Embryonic facial prominence (tissue), 1 donor: Measurements from ENCODE around the gene WNT9A.

Source experiments
- DNase-seq: peaks from one replicate; pipeline ENCODE4 v3.0.0-alpha.2; 2016; ENCODE audit errors: extremely low spot score

WNT9A gene

DNA sequence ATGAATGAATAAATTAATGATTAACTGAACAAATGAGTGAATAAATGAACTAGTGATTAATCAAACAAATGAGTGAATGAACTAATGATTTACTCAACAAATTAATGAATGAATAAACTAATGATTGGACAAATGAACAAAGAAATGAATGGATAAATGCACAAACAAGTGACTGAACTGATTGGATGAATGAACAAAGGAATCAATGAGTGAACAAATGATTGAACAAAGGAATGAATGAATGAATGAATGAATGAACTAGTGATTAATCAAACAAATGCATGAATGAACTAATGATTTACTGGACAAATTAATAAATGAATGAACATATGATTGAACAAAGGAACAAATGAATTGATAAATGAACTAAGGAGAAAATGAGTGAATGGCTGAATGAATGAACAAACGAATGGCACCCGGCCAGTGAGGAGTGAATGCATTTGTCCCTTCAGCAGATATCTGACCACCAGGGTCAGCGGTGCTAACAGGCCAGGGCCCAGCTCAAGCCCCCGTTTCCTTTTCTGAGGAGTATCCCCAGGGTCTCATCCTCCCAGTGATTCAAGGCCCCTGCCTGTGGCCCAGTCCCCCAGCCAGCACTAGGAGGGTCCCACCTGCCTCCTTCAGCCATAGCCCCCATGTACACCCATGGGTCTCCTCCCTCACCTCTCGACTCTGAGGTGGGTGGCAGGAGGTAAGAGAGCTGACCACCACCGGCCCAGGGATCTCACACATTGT lies 49.9 kb downstream of the WNT9A start:
- no peak for DNase-seq

DNA sequence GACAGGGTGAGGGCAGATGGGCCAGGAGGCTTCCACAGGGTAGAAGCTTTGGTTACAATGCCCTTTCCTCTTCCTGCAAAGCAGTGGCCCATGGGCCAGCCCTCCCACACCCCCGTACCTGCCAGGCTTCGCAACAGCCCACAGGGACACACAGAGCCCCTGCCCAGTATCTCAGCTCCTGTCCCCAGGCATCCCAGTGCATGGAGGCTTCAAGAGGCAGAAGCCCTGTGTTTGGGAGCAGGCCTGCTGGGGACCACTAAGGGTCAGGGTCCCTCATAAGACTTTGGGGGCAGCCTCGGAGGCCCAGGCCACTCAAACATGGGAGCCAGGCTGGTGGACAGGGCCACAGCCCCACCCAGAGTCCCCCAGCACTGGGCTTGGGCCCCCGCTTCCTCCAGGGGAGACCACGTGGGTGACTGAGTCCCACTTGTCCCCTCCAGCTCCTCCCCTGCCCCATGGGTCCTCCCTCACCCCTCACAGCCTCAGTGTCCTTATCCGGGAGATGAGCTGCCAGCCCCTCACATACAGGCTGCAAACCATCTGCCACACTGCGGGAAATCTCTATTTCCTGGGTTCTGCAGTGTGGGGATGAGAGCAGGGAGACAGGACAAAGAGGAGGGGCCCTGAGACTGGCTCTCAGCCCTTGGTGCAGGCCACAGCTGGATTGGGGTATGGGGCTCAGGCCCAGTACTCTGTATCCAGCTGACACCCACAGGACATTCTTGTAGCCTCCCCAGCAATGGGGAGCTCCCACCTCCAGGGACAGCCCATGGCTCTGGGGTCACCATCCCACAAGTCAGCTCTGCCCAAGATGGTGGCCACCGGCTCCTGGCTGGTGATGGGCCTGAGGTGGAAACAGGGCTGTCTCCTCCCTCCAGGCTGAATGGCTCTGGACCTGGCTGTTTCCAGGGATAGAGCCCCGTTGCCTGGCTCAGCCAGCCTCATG lies 50.7 kb downstream of the WNT9A start:
- DNase-seq = no peak

DNA sequence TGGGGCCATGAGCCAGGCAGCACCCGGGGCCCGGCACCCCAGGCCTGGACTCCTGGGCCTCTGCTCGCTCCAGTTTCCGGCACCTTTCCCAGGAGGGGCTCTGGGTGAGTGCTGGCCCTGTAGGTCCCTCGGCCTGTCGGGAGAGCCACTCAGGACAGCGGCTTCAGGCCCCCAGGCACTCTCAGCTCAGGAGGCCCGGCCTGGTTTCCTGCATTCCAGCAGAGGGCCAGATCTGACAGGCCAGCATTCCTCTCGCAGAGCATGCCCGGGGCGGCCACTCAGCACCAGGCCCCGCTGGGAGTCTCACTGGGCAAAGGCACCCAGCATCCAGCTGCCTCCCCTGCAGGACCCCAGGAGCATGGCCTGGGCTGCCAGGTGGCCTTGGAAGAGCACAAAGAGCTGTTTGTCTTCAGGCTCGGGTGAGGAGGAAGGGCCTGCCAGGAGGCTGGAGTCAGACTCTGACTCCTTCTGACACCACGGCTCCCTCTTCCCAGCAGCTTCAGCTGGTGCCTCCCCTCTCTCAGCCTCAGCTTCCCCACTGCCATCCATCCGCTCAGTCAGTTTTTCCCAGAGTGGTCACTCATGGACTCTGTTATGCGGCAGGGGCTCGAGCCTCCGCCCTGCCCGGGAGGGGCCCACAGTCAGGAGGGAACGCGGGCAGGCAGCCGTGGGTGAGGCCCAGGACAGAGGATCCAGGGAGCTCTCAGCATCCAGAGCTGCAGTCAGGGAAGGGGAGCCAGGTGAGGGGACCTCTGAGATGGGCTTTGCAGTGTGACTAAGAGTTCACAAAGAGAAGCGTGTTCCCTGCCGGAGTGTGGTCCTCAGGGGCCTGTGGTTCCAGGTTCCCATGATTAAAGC lies 51.7 kb downstream of the WNT9A start:
- no peak for DNase-seq

- no peak for DNase-seq
Observed at GRCh38 chr1:227894831-227895451, 52.8 kb downstream of the WNT9A start.

DNA sequence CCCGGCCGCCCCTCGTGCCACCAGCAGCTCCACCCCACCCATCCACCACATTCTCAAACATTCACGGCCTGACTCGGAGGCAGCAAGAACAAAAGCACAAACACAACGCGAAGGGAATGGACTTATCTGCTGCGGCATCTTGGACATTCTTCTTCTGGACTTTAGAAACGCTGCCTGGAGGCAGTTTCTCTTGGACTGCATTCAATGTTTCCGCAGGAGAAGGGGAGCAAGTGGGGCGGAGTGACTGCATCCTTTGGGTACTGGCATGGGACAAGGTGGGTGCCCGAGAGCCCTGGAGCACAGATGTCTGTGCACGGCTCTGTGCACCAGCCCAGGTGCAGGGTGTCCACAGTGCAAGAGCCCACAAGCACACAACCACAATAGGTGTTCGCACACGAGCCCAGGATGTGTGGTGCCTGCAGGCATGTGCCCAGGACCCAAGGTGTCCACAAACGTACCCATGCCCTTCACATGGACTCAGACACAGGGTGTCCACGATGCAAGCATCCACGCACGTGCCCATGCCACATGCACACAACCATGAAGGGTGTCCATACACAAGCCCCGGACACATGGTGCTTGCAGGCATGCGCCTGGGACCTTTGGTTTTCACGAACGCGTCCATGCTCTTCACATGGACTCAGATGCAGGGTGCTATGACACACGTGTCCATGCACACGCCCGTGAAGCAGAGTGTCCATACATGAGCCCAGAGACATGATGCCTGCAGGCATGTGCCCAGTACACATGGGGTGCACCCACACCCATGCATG lies 53.6 kb downstream of the WNT9A start:
- no peak for DNase-seq

GRCh38 chr1:227893300-227893948 lies 54.3 kb downstream of the WNT9A start:
- DNase-seq = no peak

DNA sequence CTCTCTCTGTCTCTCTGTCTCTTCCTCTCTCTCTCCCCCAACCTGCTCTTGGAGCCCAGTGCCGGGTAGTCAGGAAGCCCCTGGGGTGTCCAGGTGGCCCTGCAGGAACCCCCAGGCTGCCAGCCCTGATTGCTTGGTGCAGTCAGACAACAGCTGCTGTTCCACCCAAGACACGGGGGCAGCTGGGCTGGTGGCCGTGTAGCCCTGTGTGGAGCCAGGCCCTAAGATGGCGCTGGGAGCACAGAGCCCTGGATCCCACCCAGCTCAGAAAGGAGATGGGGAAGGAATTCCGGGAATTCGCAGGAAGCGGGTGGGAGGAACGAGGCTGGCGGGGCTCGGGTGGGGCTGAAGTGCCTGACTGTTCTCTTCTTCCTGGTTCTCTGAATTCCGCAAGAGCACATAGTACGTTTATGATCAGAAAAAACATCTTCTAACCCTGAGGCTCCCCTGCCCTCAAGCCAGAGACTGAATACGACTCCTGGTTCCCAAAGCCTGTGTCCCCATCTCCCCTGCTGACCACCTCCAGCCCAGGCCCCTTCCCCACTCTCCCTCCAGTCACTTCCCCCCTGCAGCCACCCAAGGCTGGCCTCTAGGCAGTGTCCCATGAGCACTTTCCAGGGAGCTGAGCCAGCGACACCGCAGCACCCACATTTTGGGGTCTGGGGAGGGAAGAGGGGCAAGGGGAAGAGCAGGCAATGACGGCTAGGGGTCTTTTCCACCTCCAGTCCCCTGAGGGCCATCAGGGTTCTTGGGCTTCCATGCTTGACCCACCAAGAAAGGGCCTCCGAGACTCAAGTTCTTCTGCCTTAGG lies 55.0 kb downstream of the WNT9A start:
- no peak for DNase-seq

DNA sequence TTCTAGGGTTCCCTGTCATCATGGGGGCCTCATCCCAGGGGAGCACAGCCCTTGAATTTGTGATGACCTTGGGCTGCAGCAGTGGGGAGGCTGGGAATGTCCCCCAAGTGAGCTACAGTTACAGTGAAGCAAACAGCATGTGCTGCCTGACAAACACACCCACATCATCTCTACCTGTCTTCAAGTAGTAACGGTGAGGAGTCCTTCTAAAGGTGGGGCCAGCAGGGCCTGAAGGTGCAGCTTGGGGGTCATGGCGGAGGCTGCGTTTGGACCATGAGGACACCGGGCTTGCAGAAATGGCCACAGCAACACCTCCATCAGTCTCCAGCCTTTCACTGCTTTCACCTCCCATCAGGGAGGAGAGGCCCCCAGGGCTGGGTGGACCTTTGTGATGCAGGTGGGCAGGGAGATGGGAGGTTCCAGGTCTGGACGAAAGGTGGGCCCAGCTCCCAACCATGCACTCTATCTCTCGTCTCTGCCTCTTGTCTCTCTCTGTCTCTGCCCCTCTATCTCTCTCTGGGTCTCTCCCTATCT lies 55.7 kb downstream of the WNT9A start:
- no peak for DNase-seq

GRCh38 chr1:227891223-227891954 lies 56.3 kb downstream of the WNT9A start:
- no peak for DNase-seq

DNA sequence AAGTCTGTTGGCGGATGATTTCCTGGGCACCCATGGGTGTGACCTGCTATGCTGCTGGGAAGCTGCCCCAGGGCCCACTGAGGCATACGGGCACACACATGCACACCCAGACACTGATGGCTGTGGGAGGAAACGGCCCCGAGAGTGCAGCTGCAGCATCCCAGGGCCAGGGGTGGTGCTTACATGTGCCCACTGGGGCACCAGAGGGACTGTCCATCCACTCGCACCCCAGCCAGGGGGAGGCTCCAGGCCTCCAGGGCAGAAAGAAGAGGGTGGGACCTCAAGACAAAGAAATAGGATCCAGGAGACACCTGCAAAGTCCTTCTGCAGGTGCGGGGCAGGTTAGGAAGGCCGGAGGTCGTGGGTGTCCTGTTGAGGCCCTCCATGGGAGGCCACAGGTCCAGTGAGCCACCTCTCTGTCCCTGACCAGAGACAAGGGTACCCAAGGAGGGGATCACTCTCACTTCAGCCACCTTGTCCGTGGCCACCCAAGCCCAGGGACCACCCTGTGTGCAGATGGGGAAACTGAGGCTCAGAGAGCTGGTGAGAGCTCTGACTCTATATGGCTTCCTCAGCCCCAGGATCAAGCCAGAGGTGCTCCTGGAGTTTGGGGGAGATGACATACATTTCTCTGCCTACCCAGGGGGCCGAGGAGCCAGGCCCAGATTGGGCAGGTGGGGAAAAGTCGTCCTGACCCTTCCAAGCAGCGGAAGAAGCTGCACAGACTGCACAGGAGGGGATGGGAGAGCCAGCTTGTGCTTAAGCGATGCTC lies 57.1 kb downstream of the WNT9A start:
- no peak for DNase-seq

DNA sequence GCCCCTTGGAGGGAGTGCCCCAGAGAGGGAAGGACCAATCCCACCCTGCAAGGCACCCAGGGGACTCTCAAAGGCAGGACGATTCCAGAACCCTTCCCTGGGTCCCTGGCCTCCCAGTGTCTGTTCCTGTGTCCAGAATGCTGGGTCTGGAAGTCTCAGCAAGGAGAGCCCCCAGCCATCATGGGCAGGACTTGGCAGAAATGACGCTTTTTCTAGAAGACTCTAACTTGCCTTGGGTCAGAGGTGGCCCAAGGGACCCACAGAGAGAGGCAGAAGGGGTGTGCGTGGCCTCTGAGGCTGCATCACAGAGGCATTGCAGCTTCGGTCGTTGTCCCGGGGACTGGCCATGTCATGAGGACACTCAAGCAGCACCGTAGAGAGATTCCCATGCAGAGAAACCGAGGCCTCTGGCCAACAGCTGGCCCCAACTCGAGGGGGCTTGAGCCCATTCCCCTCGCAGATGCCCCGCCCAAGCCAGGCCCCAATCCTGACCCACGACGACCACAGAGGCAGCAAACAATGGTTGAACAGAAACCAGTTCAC lies 57.8 kb downstream of the WNT9A start:
- no peak for DNase-seq

DNA sequence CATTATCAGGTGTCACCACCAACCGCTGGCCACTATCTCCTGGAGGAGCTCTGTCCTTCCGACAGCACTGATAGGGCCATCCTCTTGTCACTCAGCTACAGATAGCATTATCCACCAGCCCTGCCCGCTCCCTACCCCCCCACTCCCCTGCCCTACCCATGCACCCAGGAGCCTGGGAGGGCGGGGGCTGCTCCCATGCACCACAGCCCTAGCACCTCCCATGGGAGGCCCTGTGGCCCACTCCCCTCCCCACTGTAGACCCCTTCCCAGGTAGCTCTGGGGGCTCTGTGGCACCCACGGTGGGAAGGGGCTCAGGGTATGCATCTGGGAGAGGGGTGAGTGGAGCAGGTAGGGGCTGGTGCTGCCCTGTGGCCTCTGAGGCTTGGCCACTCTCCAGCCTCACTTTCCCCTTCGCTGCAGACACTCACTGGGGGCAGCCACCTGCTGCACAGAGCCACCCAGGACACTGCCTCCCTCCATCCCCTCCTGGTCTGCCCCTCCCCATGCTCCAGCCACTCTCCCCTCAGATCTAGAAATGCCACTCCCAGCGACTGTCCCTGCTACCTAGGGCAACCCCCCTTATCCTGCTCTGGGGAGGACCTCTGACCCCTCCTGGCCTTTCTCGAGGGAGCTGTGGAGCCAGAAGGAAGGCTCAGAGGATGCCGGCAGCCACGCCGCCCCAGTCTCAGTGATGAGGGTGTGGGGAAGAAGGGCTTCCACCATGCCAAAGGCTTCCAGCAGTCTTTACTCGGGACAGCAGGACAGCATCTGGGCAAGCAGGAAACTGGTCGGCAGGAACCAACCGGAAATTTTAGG lies 58.5 kb downstream of the WNT9A start:
- no peak for DNase-seq

DNA sequence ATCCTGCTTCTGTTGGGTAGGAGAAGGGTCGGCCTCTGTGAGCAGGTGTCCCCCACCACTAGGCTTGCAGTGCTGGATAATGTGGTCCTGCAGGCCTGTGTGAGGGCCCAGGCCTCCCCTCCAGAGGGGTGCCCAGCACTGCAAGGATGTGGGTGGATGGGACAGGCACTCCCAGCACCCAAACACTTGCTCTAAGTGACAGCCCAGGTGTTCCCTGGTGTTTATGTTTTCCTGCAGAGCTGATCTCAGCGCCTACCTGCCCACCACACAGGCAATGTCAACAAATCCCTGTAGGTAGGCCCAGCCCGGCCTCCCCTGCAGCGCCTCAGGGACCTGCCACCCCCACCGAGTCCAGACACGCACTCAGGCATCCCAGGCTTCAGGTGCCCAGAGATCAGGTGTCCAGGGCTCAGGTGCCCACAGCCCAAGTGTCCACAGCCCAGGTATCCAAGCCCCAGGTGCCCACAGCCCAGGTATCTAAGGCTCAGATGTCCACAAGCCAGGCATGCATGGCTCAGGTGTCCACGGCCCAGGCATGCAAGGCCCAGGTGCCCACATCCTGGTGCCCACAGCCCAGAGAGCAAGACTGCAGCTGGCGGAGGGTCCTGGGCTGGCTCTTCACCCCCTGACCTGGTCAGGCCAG lies 59.2 kb downstream of the WNT9A start:
- no peak for DNase-seq

DNA sequence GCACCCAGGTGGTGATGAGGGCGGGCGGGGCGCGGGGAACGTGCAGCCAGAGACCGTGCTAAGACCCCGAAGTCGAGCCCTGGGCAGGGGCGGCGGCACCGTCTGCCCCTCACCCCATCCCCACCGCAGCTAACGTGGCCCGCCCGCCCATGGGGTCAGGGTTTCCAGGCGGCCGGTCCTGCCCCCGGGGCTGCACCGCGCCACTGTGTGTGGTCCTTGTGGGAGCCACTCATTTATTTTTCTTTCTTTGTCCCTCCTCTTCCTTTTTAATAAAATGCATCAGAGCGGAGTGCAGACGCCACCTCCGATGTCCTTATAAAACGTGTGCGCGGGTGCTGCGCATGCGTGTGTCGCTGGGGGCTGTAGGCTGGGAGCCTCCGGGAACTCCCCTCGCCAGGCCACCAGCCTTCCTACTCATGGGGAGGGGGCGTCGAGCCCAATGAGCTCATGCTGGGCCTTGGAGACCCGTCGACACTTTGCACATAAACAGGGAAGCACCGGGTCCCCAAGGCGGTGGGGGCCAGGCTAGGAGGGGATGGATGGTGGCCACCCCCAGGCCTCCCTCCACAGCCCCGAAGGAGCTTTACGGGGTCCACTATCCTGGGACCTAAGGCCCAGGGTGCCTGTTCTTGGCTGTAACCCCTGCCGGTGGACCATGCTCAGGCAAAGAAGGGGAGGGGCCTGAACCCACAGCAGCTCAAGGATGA lies 59.9 kb downstream of the WNT9A start:
- DNase-seq = peak; percentile 52

DNA sequence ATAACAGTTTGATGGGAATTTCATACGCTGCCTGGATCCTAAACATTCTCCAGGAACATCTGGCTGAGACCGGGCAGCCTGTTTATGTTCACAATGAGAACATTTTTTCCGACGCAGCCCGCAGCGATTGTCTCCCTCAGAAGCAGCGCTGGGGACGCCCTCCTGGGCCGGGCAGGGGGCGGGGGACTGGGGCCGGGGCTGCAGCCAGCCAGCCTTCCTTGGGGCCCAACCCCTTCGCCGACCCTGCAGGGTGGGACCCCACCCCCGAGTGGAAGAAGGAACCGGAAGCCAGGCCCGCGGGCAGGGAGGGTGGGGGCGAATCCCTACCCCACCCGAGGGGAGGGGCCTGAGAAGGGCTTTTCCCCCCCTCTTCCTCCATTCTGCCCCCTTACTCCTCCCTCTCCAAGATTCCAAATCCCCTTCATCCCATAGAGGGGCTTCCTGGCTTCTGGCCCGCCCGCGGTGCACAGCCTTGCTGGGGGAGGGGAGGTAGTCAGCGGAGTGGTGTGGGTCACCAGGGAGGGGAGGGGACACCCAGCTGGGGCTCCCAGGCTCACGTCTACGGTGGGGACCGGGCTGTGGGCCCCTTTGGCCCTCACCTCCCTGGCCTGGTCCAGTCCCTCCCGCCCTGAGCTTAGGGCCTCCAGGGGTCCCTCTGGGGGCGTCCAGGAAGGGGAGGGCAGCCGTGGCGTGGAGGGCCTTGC lies 60.6 kb downstream of the WNT9A start:
- peak; percentile 87 for DNase-seq
